Peyer's patch (tissue), 4 donors: ENCODE results near the gene UBAC1.

ENCODE experiments used
- CTCF ChIP-seq, 6 experiments: fragments of 450-650 bp in 4 of 6; fragments of 200-600 bp in 2 of 6; sonication (generic) in 1 of 6; IDR thresholded peaks; one replicate each; pipeline ENCODE4 v1.5.1; 2017 to 2019; ENCODE audit warnings: antibody characterized with exemption in 6 of 6, mild to moderate bottlenecking in 3 of 6, moderate library complexity in 1 of 6
- POLR2A ChIP-seq, 2 donors: fragments of 450-650 bp; IDR thresholded peaks; one replicate each; pipeline ENCODE4 v1.5.1; 2017; ENCODE audit warnings: antibody characterized with exemption in 2 of 2, mild to moderate bottlenecking in 2 of 2, moderate library complexity in 2 of 2

DNA sequence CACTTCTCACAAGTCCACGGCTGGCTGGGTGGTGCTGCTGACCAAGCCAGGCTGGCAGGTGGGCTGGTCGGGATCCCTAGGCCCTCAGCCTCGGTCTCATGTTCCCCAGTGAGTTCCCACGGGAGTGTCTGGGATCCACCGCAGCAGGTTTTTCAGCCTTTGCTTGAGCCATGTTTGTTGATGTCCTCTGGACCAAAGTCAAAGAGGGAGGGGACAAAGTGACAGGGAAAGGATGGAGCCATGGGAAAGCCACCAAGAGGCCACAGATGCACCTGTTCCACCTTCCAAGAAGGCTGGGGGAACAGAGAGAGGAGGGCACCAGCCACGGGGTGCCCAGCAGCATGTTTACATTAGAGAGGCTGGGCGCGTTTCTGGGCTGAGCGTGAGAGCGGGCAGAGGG is 2.8 kb upstream of the UBAC1 start:
- TF ChIP-seq POLR2A (IDR thresholded peaks at IDR 0.05) (no peak), CTCF (IDR thresholded peaks at IDR 0.05) (no peak)
